ENCODE results near the gene NFASC. TPM values are rescaled to one million over a fixed set of nuclear protein-coding genes. Genes with fewer than 3 reads are reported as not detected.

NFASC gene
- total and polyA plus RNA-seq, 2 experiments from 2014 or later: 3.9 to 11.7 TPM

- no peak for TF ChIP-seq ETS1 (IDR thresholded peaks at IDR 0.05)
- no peak for TF ChIP-seq STAT1 (IDR thresholded peaks at IDR 0.05; ENCODE audit: unreplicated experiment)
- TF ChIP-seq EZH2phosphoT487 (IDR thresholded peaks at IDR 0.05; ENCODE audit: unreplicated experiment): no peak
- TF ChIP-seq ZNF331 (CRISPR knock-in tag; IDR thresholded peaks at IDR 0.05; ENCODE audit: low read depth): no peak
- no peak for TF ChIP-seq CREB1 (CRISPR knock-in tag; IDR thresholded peaks at IDR 0.05; ENCODE audit: low read depth)
- TF ChIP-seq JUNB (IDR thresholded peaks at IDR 0.05; ENCODE audit: unreplicated experiment): no peak
Measured at GRCh38 chr1:204879351-204879750, 8.7 kb downstream of the NFASC start (continued).

- H3K4me3 ChIP-seq: no peak overlapping the region
- H3K36me3 Mint-ChIP-seq (ENCODE audit: low read depth): no peaks in the 10 kb centered on the region
- ATAC-seq (no peak), DNase-seq (ENCODE audit: low spot score) (no peak)
- H3K27me3 ChIP-seq (ENCODE audit: insufficient read depth): no peaks in the 10 kb centered on the region
- H3K4me3 Mint-ChIP-seq: no peak overlapping the region
- H3K36me3 ChIP-seq (ENCODE audit: insufficient read depth): no peaks in the 10 kb centered on the region
- no peaks in the 10 kb centered on the region for H4K20me1 ChIP-seq (replicated peaks; ENCODE audit: insufficient read depth)
- H3K4me2 ChIP-seq: no peak overlapping the region
- no peaks in the 10 kb centered on the region for H3K9me3 Mint-ChIP-seq
- no peaks in the 10 kb centered on the region for H3F3A ChIP-seq (replicated peaks; ENCODE audit: low read depth)
- H3K4me1 ChIP-seq (ENCODE audit: insufficient read depth): peaks cover 21% of the 10 kb centered on the region
- no peak overlapping the region for H2AFZ ChIP-seq
- H3K27ac ChIP-seq (ENCODE audit: low read depth): no peak overlapping the region
- H3K9me2 ChIP-seq (ENCODE audit: insufficient read depth): no peaks in the 10 kb centered on the region
- peaks cover 3% of the 10 kb centered on the region for H3K27me3 Mint-ChIP-seq (ENCODE audit: insufficient read depth, low read depth, poor library complexity)
- H3K4me1 Mint-ChIP-seq: peaks cover 28% of the 10 kb centered on the region
- no peaks in the 10 kb centered on the region for H3K79me2 ChIP-seq (replicated peaks; ENCODE audit: insufficient read depth)
- H3K27ac Mint-ChIP-seq: no peak overlapping the region
- TF ChIP-seq NANOG (IDR thresholded peaks at IDR 0.05; ENCODE audit: borderline replicate concordance) (no peak), STAT1 (IDR thresholded peaks at IDR 0.05; ENCODE audit: unreplicated experiment) (no peak), ZNF462 (CRISPR knock-in tag; IDR thresholded peaks at IDR 0.05) (no peak), JUNB (IDR thresholded peaks at IDR 0.05; ENCODE audit: unreplicated experiment) (no peak), CREB1 (CRISPR knock-in tag; IDR thresholded peaks at IDR 0.05; ENCODE audit: low read depth) (no peak), POLR2AphosphoS5 (IDR thresholded peaks at IDR 0.05; ENCODE audit: low read depth) (no peak), ETS1 (IDR thresholded peaks at IDR 0.05) (no peak), CTCF (conservative IDR thresholded peaks at IDR 0.05; ENCODE audit: low read depth in 2 of 2) (no peak), ZNF114 (CRISPR knock-in tag; IDR thresholded peaks at IDR 0.05) (no peak), ZNF331 (CRISPR knock-in tag; IDR thresholded peaks at IDR 0.05; ENCODE audit: low read depth) (no peak)
Measured at GRCh38 chr1:204880906-204881305, 10.2 kb downstream of the NFASC start.
